ENCODE data around the gene XRCC6.

DNA sequence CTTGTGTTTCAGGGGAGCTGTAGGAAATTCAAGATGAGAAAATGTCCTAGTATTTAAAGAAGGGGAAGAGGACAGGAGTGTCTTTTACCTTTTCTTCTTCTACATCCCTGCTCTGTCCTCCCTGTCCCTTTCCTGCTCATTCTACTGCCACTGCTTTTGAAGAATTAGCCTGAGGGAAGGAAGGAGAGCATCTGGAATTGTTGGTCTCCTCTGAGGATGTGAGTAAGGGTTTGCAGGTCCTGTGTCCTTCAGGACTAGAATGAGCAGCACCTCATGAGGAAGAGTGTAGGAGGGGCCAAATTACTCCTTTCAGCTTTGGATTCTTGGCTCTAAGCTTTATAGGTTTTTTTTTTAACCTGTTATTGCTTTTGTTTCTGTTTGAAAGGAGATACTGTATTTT lies 43.4 kb downstream of the XRCC6 start:
- TF ChIP-seq, protein P1, sequence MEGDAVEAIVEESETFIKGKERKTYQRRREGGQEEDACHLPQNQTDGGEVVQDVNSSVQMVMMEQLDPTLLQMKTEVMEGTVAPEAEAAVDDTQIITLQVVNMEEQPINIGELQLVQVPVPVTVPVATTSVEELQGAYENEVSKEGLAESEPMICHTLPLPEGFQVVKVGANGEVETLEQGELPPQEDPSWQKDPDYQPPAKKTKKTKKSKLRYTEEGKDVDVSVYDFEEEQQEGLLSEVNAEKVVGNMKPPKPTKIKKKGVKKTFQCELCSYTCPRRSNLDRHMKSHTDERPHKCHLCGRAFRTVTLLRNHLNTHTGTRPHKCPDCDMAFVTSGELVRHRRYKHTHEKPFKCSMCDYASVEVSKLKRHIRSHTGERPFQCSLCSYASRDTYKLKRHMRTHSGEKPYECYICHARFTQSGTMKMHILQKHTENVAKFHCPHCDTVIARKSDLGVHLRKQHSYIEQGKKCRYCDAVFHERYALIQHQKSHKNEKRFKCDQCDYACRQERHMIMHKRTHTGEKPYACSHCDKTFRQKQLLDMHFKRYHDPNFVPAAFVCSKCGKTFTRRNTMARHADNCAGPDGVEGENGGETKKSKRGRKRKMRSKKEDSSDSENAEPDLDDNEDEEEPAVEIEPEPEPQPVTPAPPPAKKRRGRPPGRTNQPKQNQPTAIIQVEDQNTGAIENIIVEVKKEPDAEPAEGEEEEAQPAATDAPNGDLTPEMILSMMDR (IDR thresholded peaks at IDR 0.05): no peak
- no peak for TF ChIP-seq POLR2A (IDR thresholded peaks at IDR 0.05)

Data from vagina (tissue), 2 donors.